Measurements from ENCODE around the gene DOCK9.

The DOCK9 gene

GRCh38 chr13:98997011-98997730 lies 19.3 kb upstream of the DOCK9 start:
- DNase-seq: no peak

- DNase-seq: no peak
Measured at GRCh38 chr13:98996046-98996445, 18.2 kb upstream of the DOCK9 start.

- DNase-seq: no peak
Measured at GRCh38 chr13:98994896-98995295, 17.0 kb upstream of the DOCK9 start.

GRCh38 chr13:98994080-98994479 lies 16.2 kb upstream of the DOCK9 start:
- DNase-seq: no peak

- DNase-seq: no peak
Measured at GRCh38 chr13:98992355-98992754, 14.5 kb upstream of the DOCK9 start.

- no peak for DNase-seq
Measured at GRCh38 chr13:98990701-98991100, 12.8 kb upstream of the DOCK9 start.

GRCh38 chr13:98989469-98990235 lies 11.8 kb upstream of the DOCK9 start:
- no peak for DNase-seq

- no peak for DNase-seq
Measured at GRCh38 chr13:98988780-98989179, 10.9 kb upstream of the DOCK9 start.

GRCh38 chr13:98988277-98988676 lies 10.4 kb upstream of the DOCK9 start:
- DNase-seq: no peak

GRCh38 chr13:98987275-98987674 lies 9.4 kb upstream of the DOCK9 start:
- DNase-seq: no peak

- DNase-seq: no peak
Measured at GRCh38 chr13:98986226-98986846, 8.5 kb upstream of the DOCK9 start.

- DNase-seq: no peak
Measured at GRCh38 chr13:98985591-98985990, 7.7 kb upstream of the DOCK9 start.

- DNase-seq: no peak
Measured at GRCh38 chr13:98984983-98985382, 7.1 kb upstream of the DOCK9 start.

GRCh38 chr13:98984118-98984517 lies 6.3 kb upstream of the DOCK9 start:
- DNase-seq: no peak

- DNase-seq: no peak
Measured at GRCh38 chr13:98983182-98983581, 5.3 kb upstream of the DOCK9 start.

GRCh38 chr13:98981369-98982080 lies 3.7 kb upstream of the DOCK9 start:
- DNase-seq: no peak

GRCh38 chr13:98979012-98979660 lies 1.3 kb upstream of the DOCK9 start:
- no peak for DNase-seq

GRCh38 chr13:98978280-98978679 lies 416 bp upstream of the DOCK9 start:
- DNase-seq: no peak

- DNase-seq: no peak
Measured at GRCh38 chr13:98976941-98977340, 923 bp downstream of the DOCK9 start.

GRCh38 chr13:98976338-98976737 lies 1.5 kb downstream of the DOCK9 start:
- no peak for DNase-seq

GRCh38 chr13:98975822-98976261 lies 2.0 kb downstream of the DOCK9 start:
- no peak for DNase-seq

- DNase-seq: no peak
Measured at GRCh38 chr13:98974053-98974452, 3.8 kb downstream of the DOCK9 start.

GRCh38 chr13:98972627-98973026 lies 5.2 kb downstream of the DOCK9 start:
- DNase-seq: no peak

Data from femur (tissue), 1 donor.